AG20443 (cell line): ENCODE results near the gene STK4.
"Not testable (repeated sequence)": the region's sequence is repeated elsewhere in the genome, so short reads cannot be mapped to it uniquely, and the experiment has no call there.

Experiments
- DNase-seq: peaks from one replicate; pipeline ENCODE4 v3.0.0; 2012; ENCODE audit warnings: low spot score, mixed read lengths

Gene STK4

DNA sequence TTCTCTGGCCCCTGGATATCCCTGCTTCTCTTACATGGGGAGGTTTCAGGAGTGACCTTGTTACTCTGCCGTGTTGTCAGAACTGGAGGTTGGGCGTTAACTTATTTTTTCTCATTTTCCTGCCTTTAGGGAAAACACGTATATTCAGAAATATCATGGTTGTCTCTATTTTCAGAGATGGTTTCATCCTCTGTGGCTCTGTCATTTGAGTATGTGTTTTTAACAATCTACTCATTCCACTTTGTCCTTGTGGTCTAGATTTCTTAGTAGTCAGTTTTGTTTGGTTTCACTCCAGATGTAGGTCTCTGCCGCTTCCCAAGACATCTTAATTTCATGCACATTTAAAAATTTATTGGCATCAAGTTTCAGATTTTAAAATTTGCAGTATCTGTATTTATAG, 88.7 kb downstream of the STK4 start:
- no peak for DNase-seq

- DNase-seq, result no peak
Observed at GRCh38 chr20:45056473-45057173, 90.3 kb downstream of the STK4 start.

DNA sequence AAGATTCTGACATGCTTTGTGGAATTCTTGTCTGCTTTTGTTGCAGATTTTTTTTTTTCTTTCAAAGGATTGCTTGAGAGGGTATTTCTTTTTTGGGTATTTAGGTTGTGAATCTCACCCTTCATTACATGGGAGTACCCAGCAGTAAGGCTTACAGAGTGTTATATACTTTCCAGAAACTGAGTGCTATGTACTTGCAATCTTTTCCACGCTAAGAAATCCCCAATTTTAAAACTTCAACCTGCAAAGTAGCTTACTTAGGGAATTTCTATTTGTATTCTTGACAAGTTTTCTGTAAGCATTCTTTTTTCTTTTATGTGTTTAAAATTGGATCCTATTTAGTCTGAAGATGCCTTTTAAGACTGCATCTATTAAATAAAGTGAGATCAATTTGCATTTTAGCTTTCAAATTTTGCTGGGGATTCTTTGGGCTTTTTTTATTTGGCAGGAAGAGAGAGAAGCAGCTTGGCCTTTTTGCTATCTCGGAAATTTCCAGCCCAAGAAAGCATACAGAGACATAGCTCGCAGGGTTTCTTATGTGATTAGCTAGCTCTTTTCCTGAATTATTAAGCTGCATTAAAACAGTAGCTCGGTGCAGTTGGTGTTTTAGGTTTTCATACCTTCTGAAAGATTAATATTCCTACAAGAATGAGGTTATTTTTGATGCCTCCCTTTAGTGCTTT, 92.0 kb downstream of the STK4 start:
- DNase-seq, result no peak

GRCh38 chr20:45059022-45059728, 92.9 kb downstream of the STK4 start:
- no peak for DNase-seq

DNA sequence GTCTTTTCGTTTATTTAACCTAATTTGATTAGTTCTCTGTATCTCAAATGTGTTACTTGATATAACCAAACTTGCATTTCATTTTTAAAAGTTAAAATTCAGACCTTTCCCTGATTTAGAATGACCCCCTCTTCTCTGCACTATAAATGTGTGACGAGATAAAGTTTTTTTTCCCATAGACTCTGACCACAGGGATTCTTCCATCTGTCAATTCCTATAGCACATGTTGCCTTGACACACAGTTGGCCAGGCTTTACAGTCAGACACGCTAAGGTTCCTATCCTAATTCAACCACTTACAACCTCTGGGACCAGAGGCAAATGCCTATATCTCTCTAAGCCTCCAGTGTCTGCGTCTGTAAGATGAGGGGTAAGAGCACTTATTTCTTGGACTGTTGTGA, 94.0 kb downstream of the STK4 start:
- no peak for DNase-seq

DNA sequence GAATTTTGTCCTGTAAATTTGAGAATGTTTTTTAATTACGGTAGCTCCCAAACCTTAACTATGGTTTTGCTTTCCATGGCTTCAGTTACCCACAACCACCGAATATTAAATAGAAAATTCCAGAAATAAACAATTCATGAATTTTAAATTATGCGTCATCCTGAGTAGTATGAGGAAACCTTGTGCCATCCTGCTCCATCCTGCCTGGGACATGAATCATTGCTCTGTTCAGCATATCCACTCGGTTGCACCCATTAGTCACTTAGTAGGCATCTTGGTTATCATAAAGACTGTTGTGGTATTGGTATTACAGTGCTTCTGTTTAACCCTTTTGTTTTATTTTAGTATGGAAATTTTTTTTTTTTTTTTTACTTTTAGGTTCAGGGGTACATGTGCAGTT, 94.9 kb downstream of the STK4 start:
- DNase-seq, result peak; percentile 80

DNA sequence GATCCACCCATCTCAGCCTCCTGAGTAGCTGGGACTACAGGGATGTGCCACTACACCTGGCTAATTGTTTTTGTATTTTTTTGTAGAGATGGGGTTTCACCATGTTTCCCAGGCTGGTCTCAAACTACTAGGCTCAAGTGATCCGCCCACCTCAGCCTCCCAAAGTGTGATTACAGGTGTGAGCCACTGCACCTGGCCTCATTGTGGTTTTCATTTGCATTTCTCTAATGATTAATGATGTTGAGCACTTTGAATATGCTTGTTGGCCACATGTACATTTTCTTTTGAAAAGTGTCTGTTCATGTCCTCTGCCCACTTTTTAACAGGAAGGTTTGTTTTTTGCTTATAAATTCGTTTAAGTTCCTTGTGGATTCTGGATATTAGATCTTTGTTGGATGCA, 96.8 kb downstream of the STK4 start:
- DNase-seq, result not testable (repeated sequence)

- DNase-seq, result no peak
Observed at GRCh38 chr20:45064812-45065211, 98.5 kb downstream of the STK4 start.

DNA sequence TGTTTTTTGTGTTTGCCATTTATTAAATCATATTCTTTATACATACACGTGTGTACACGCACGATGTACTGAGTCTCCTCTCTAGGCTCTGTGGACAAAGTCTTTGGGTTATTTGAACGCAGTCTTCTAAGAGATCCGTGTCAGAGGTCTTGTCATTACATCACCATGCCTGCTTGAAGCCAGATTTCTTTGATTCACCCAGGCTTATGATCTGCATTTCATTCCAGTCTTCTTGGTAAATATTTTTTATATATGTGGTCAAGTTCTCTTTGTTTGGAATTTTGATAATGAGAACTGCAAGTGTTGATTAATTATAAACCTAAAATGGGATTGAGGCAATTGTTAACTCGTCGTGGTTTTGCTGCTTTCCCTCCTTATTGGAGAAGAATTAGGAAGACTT, 100.1 kb downstream of the STK4 start:
- DNase-seq, result no peak

DNA sequence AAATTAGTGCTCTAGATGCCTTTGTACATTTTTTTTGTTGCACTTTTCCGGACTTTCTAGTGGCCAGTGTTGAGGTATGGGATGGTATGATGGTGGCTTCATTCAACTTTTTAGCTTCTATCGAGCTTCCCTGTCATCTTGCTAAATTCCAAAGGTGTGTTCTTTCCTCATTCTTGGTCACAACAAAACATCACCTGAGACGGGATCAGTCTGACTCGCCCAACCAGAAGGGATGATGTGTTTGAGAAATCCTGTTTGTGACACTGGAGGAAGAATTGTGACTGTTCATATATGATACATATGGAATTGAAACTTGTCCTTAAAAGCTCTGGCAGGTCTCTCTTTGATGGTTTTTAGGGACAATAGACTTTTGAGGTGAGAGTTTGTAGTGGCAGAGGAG, 100.8 kb downstream of the STK4 start:
- DNase-seq, result no peak

DNA sequence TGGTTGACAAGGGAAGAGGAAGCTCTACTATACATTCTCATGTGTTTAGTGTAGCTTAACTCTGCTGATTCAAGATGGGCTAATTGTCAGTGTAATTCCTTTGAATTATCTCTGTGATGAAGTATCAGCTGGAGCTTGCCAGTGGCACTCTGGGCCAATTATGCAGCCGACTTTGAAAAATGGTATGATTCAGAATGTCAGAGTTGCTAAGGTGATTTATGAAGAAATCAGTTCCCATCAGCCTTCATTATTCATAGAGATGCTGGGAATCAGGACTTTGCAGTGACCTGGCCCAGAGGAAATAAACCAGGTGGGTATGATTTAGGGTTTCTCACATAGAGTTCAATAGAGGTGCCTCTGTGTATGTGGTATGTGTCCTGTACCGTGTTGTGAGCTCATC, 101.2 kb downstream of the STK4 start:
- no peak for DNase-seq

DNA sequence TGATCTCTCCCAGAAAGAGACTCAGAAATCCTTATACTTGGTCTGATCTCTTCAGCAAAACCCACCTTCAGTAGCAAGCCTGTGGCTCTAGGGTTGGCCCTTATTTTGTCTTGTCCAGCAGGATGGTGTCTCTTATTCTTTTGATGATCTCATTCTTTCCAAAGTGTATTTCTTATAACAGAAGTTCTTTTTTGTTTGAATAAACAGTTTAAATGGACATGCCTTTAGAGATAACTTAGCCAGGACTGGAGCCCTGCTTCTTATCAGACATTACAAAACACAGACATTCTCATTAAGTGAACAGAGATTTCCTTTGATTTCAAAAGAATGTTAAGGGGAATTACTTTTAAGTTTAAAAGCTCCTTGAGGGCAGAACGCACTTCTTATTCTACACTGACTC, 102.9 kb downstream of the STK4 start:
- no peak for DNase-seq

DNA sequence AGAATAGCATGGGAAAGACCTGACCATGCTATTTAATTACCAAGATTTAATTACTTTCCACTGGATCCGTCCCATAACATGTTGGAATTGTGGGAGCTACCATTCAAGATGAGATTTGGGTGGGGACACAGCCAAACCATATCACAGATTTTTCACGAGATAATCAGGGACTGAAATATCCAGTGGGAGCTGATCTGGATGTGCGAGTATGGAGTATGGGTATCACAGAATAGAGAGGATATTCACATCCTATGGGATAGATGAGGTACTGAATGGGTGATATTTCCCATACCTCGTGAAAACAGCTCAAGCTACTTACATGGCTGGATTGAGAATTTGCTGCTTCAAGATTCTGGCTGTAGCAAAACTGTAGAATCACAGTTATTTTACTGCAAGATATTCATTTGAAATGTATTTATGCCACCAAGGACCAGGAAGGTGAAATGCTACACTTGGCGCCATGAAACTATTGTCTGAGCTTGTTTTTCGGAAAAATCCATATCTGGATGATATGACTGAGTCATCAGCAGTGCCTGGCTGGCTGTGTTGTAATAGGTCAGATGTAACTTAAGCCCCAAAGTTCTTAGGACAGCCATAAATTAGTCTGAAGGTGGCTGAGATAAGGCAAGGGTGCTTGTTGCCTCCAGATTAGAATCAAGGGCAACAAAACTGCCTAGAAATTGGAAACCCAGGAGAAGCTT, 104.8 kb downstream of the STK4 start:
- no peak for DNase-seq

- no peak for DNase-seq
Observed at GRCh38 chr20:45072066-45072465, 105.8 kb downstream of the STK4 start.

GRCh38 chr20:45073221-45073620, 106.9 kb downstream of the STK4 start:
- DNase-seq, result no peak

GRCh38 chr20:45077559-45077958, 111.2 kb downstream of the STK4 start:
- DNase-seq, result no peak

DNA sequence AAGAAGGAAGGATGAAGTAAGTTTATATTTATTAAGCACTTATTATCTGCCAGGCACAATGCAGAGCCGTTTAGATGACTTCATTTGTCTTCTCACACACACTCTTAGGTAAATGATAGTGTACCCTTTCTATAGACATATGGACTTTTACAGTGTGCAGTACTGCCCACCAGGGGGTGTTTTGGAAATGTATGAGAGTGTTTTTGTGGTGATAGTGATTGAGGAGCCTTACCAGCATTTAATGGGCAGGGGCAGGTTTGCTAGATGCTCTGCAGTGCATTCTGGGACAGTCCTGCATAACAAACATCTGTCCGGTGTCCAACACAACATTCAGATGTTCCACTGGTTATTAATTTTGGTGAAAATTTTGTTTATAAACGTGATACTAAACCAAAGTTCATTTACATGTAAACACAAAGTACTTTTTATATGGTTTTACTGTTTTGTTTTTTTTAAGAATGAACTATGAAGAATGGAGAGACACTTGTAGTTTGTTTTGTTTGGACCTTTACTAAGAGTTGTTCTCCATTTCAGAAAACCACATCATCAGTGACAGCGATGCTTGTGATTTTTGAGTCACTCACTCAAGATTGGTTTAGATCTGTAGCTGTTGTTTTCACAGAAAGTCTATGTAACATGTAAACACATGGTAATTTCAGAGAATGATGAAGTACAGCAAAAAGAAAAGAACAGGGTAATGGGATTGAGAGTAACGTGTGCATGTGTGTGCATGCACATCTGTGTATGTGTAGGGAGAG, 114.7 kb downstream of the STK4 start:
- DNase-seq, result peak; percentile 26

GRCh38 chr20:45082468-45082867, 116.2 kb downstream of the STK4 start:
- DNase-seq, result no peak

DNA sequence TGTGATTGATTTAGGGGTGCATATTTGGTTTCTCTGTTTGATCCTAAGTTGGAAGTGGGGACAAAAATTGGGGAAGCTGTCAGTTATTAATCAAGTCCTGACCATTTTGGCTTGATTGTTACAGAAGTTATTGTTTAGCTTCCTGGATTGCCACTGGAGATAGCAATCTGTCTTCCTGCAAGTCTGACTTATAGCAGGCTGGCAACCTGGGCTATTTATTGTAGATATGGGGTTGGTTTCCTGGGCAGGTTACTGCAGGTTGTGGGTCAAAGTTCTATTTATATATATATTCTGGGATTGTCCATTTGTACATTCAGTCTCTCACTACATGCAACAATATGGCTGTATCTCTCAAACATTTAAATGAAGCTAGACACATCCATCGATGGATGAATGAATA, 116.8 kb downstream of the STK4 start:
- no peak for DNase-seq

DNA sequence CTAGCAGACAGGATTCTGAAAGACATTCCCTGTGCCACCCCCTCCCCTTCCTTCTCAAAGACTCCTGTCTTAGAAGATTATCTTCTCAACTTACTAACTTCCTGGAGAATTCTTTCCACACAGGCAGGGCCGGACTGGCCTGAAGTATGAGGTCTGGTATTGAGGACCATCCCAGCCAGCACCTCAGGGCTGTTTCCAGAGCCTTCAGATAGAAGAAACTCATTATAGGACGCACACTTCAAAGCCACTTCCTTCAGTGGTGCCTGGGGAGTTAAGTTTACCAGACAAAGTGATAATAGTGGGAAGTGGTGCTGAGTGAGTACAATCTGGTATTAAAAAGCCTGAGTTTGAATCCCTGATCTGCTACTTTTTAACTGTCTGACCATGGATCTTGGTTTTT, 119.0 kb downstream of the STK4 start:
- no peak for DNase-seq

DNA sequence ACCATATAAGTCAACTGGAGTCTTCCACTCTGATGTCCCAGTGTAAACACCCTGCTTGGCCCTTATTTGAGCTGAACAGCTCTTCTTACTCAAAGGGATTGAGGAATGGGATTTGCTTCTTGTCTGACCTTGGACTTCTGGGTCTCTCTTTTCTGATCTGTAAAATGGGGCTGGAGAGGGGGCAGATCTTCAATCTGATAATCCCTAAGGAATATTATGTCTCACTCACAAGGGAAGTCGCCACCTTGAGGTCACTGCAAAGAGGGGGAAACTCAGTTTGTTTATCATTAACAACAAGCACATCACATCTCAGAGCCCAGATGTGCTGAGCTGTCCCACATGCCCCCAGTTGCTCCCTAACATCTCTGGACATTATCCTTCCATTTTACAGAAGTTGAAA, 119.6 kb downstream of the STK4 start:
- no peak for DNase-seq
